HG03565 (cell line): ENCODE results near the gene RPUSD1.
"Not testable (repeated sequence)": the region's sequence is repeated elsewhere in the genome, so short reads cannot be mapped to it uniquely, and the experiment has no call there.

ENCODE experiments used
- ATAC-seq: cut with Tn5 transposase; IDR thresholded peaks from one replicate; pipeline ENCODE4 v1.9.1; 2021; ENCODE audit warnings: mild to moderate bottlenecking, moderate library complexity; ENCODE audit not compliant: unreplicated experiment

RPUSD1 gene, protein sequence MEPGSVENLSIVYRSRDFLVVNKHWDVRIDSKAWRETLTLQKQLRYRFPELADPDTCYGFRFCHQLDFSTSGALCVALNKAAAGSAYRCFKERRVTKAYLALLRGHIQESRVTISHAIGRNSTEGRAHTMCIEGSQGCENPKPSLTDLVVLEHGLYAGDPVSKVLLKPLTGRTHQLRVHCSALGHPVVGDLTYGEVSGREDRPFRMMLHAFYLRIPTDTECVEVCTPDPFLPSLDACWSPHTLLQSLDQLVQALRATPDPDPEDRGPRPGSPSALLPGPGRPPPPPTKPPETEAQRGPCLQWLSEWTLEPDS

GRCh38 chr16:787978-788398 is at the start of gene RPUSD1:
Gene RPUSD1, minus strand, starts transcription at chr16:788381. Its CDS starts 644 bp downstream, at chr16:787737.
- no peak for ATAC-seq

DNA sequence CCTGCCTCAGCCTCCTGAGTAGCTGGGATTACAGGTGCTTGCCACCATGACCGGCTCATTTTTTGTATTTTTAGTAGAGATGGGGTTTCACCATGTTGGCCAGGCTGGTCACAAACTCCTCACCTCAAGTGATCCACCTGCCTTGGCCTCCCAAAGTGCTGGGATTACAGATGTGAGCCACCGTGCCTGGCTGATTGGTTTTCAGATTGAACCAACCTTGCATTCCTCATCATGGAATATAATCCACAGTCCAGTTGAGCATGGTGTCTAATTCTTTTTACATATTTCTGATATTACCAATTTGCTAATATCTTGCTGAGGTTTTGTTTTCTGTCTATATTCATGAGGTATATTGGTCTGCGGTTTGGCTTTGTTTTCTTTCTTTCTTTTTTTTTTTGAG is 48.6 kb upstream of the RPUSD1 start:
- not testable (repeated sequence) for ATAC-seq

GRCh38 chr16:836221-836620 is 48.0 kb upstream of the RPUSD1 start:
- no peak for ATAC-seq

DNA sequence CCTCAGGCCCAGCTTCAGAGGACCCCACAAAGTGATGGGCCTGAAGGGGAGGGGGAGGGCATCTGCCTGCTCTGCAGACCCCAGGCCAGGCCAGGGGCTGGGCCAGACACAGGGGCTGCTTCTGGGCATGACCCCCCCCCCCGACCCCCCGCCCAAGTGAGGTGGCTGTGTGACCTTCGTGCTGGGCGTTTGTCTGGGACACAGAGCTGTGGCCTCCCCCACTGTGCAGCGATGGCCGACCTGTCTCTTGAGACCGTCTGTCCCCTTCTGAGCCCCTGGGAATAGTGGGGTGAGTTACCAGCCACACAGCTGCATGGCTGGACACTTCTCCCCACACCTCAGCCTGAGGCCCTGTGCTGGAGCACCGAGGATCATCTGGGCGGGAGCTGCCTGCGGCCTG is 47.2 kb upstream of the RPUSD1 start:
- ATAC-seq, result no peak

DNA sequence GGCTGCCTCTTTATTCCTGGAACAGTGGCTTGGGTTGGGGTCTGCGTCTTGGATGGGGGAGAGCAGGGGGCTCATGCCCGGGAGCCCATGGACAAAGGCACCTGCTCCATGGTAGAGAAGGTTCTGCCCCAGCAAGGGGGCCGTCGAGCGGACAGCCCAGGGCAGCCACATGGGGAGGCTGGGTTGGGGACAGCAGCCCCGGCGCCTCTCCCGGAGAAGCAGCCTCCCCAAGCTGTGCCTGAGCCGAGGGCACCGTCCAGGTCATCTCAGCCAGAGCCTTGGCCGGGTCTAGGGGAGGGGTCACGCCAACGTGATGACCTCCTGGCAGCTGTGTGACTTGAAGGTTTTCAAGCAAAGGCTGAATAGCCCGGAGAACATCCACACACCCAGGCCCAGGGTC is 45.2 kb upstream of the RPUSD1 start:
- ATAC-seq, result no peak

DNA sequence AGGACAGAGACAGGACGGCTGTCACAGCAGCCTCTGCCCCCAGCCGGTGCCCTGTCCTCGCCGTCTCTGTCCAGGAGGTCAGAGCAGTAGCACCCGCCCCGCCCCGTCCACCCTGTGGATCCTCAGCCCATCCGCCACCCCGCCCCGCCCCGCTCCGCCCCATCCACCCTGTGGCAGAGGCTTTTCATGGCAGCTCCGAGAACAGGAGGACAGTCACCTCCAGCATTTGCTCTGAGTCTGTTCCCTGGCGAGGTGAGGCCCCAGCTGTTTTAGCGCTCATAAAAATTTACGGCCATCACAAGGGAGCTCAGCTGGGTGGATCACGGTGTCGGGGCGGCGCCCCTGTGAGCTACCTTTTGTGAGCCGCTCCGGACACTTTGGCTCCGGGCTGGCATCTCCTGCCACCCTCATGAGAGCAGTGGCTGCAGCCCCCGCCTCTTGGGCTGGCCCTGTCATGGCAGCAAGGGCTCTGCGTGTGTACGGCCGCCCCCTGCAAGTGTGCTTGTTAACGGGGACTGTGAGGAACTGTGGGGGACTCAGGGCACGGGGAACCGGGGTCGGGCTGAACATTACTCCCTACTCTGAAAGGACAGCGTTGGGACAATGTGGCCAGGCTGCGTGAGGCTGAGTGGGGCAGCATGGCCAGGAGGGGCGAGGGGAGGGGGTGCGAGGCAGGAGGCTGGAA is 44.6 kb upstream of the RPUSD1 start:
- no peak for ATAC-seq

- ATAC-seq, result no peak
Measured at GRCh38 chr16:831571-832413, 43.6 kb upstream of the RPUSD1 start.

GRCh38 chr16:830871-831570 is 42.8 kb upstream of the RPUSD1 start:
- no peak for ATAC-seq

DNA sequence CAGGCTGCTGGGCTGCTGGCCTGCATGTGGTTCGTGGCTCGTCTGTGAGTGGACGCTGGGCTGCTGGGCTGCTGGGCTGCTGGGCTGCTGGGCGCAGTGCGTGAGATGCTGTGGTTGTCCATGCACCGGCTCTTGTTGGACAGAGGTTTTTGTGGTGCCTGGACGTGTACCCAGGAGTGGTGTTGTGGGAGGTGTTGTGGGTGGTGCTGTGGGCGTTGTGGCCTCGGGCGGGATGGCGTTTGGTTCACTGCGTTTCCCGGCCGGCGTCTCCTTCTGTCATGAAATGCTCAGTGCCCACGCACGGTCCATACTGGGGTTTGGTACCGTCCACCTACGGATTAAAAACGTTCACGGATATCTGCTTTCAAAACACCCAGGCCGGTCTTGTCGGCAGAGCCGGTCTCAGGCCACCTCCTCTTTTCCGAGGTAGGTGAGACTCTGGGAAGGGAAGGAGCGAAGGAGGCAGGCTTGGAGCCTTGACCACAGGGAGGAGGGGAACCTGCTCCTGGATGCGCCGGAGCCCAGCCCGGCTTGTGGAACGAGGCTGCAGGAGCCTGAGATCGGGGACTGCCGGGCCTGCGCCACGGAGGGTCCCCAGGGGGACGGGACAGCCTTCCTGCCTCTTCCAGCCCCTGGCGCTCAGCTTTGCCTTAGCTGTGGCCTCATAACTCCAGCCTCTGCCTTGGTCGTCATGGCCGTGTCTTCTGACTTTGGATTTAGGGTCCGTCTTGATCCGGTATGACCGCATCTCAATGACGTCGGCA is 42.1 kb upstream of the RPUSD1 start:
- ATAC-seq, result no peak

DNA sequence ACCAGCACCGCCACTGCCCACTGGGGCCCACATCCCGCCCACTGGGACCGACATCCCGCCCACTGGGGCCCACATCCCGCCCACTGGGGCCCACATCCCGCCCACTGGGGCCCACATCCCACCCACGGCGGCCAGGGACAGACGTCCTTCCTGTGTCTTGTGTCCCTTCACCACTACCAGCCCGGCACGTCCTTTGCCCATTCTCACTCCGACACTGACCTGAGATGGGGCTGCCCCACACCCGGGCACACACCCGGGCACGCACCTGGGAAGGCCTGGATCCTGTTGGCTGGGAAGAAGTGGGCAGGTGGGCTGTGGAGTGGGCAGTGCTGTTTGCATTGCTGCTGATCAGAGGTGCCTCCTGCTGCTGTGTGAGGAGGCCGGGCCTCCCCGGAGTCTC is 40.7 kb upstream of the RPUSD1 start:
- ATAC-seq, result no peak

GRCh38 chr16:827513-827912 is 39.3 kb upstream of the RPUSD1 start:
- ATAC-seq, result no peak

GRCh38 chr16:825341-826061 is 37.3 kb upstream of the RPUSD1 start:
- ATAC-seq, result no peak

GRCh38 chr16:824601-825000 is 36.4 kb upstream of the RPUSD1 start:
- ATAC-seq, result no peak

- ATAC-seq, result no peak
Measured at GRCh38 chr16:824194-824593, 36.0 kb upstream of the RPUSD1 start.

DNA sequence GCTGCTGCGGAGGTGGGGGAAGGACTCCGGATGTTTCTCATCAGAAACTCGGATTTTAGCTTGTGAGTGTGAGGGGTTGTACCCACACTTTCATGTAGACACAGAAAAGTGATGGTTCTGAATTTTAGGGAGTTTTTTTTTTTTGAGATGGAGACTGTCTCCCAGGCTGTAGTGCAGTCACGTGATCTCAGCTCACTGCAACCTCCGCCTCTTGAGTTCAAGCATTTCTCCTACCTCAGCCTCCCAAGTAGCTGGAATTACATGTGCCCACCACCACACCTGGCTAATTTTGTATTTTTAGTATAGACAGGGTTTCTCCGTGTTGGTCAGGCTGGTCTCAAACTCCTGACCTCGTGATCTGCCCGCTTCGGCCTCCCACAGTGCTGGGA is 34.7 kb upstream of the RPUSD1 start:
- ATAC-seq, result no peak

GRCh38 chr16:822174-822908 is 34.2 kb upstream of the RPUSD1 start:
- ATAC-seq, result no peak

DNA sequence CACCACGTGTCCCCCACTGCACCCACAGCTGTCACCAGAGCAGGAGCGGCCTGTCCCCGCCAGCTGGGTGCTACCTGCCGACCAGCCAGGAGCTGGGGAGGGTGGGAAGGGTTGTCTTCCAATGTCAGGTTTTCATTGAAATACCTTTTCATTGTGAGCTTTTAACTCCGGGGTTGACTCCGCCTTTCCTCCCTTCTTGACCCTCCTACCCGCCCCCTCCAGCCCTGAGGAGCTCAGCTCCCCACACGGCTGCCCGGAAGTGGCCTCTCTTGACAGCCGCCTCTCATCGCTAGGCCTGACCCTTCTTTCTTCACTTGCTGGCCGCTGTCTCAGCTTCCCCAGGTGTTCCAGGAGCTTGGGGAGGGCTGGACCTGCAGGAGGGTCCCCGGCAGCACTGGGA is 33.6 kb upstream of the RPUSD1 start:
- ATAC-seq, result no peak

- no peak for ATAC-seq
Measured at GRCh38 chr16:820748-821147, 32.6 kb upstream of the RPUSD1 start.

DNA sequence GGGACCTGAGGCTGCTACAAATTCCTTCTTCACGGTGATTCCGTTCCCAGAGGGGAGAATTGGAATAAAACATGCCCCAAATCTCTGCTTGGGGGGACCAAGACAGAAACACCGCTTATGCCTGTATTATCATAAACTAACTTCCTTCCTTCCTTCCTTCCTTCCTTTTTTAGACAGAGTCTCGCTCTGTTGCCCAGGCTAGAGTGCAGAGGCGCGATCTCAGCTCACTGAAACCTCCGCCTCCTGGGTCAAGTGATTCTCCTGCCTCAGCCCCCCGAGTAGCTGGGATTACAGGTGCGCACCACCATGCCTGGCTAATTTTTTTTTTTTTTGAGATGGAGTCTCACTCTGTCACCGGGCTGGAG is 31.8 kb upstream of the RPUSD1 start:
- not testable (repeated sequence) for ATAC-seq
